Activated naive CD8-positive, alpha-beta T cell treated with anti-CD3 and anti-CD28 coated beads for 36 hours (primary cell): ENCODE data around the gene SMARCA4. TPM values are rescaled to one million over a fixed set of nuclear protein-coding genes. Genes with fewer than 3 reads are reported as not detected.

Experiments used
- DNase-seq: peaks from one replicate; pipeline ENCODE4 v3.0.0; 2021
- H3K27ac Mint-ChIP-seq: one replicate; pipeline ENCODE4 v1.8.0; 2022; ENCODE audit warnings: mild to moderate bottlenecking, moderate library complexity, mixed read lengths
- H3K27me3 Mint-ChIP-seq: one replicate; pipeline ENCODE4 v1.8.0; 2022; ENCODE audit warnings: mild to moderate bottlenecking, mixed read lengths
- H3K36me3 Mint-ChIP-seq: one replicate; pipeline ENCODE4 v1.8.0; 2021; ENCODE audit warnings: mild to moderate bottlenecking, mixed read lengths
- H3K4me1 Mint-ChIP-seq: one replicate; pipeline ENCODE4 v1.8.0; 2021; ENCODE audit warnings: mixed read lengths
- H3K4me3 Mint-ChIP-seq: one replicate; pipeline ENCODE4 v1.8.0; 2022; ENCODE audit warnings: mild to moderate bottlenecking, moderate library complexity, mixed read lengths
- H3K9me3 Mint-ChIP-seq: one replicate; pipeline ENCODE4 v1.8.0; 2022; ENCODE audit warnings: mixed read lengths
- total RNA-seq, 2 experiments: library from RNA; stranded (reverse); gene quantifications; one replicate each; pipeline ENCODE4 v1.2.3, GENCODE V29; 2021

Gene SMARCA4
- total RNA-seq, 2 experiments from 2014 or later = 108 to 109 TPM

DNA sequence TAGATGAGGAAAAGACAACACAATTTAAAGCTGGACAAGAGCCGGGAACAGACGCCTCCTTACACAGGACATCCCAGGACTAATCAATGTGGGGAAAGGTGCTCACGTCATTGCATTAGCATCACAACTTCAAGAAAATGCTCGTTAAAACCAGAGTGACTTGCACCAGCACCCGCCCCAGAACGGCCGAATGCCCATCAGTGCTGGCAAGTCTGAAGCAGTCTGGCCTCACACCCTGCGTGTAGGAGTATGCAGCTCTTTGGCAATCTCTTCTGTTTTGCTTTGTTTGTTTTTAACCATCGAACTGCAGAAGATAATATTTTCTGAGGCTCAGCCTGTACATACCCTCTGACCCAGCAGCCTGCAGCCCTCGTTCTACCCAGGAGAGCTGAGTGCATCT, 83.6 kb downstream of the SMARCA4 start:
- no peak overlapping the region for H3K4me3 Mint-ChIP-seq
- no peak for DNase-seq
- H3K27me3 Mint-ChIP-seq = no peaks in the 10 kb centered on the region
- H3K9me3 Mint-ChIP-seq = no peaks in the 10 kb centered on the region
- H3K27ac Mint-ChIP-seq = no peak overlapping the region
- peaks cover 16% of the 10 kb centered on the region for H3K4me1 Mint-ChIP-seq
- peaks cover 31% of the 10 kb centered on the region for H3K36me3 Mint-ChIP-seq

DNA sequence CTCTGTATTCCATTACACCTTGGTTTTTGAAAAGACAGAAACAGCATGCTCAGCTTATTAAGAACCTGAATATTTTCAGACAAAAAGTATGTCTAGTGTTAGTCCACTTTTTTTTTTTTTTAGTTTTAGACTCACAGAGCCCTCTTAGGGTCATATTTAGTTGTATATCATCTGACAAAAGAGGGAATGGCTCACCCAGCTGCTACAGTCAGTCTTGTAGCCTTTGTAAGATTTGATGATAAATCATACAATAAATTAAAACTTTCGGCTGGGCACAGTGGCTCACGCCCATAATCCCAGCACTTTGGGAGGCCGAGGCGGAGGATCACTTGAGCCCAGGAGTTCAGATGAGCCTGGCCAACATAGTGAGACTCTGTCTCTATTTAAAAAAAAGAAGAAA, 84.7 kb downstream of the SMARCA4 start:
- Mint-ChIP-seq H3K36me3 (peaks cover 29% of the 10 kb centered on the region), H3K27me3 (no peaks in the 10 kb centered on the region), H3K4me3 (no peak overlapping the region), H3K27ac (no peak overlapping the region), H3K4me1 (peaks cover 24% of the 10 kb centered on the region), H3K9me3 (no peaks in the 10 kb centered on the region)
- no peak for DNase-seq

DNA sequence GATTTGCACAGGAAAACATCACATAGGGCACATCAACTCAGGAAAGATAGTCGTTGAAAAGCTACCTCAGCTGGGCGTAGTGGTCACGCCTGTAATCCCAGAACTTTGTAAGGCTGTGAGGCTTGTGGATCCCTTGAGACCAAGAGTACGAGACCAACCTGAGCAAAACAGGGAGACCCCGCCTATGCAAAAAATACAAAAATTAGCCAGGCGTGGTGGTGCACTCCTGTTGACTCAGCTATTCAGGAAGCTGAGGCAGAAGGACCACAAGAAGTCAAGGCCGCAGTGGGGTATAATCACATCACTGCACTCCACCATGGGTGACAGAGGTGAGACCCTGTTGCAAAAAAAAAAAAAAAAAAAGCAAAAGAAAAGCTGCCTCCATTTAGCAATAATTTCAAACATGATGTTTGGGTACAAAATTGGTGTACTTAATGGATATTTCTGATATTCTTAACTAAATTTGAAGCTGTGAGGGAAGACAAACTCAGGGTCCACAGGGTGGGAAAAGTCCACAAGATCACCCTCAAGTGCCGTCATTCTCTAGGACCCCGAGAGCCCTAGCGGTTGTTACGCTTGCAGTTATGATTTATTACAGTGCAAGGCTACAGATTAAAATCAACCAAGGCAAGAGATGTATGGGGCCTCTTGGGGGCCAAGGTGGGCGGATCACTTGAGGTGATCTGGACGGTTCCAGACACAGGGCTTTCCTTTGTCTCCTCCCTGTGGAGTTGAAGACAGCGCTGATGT, 86.0 kb downstream of the SMARCA4 start:
- Mint-ChIP-seq H3K4me1 (peaks cover 25% of the 10 kb centered on the region), H3K27me3 (no peaks in the 10 kb centered on the region), H3K4me3 (no peak overlapping the region), H3K36me3 (peaks cover 26% of the 10 kb centered on the region), H3K27ac (no peak overlapping the region), H3K9me3 (no peaks in the 10 kb centered on the region)
- DNase-seq = no peak

GRCh38 chr19:11047866-11048265, 87.0 kb downstream of the SMARCA4 start:
- Mint-ChIP-seq H3K9me3 (no peaks in the 10 kb centered on the region), H3K4me3 (no peak overlapping the region), H3K36me3 (peaks cover 19% of the 10 kb centered on the region), H3K27ac (no peak overlapping the region), H3K27me3 (no peaks in the 10 kb centered on the region), H3K4me1 (peaks cover 29% of the 10 kb centered on the region)
- no peak for DNase-seq

DNA sequence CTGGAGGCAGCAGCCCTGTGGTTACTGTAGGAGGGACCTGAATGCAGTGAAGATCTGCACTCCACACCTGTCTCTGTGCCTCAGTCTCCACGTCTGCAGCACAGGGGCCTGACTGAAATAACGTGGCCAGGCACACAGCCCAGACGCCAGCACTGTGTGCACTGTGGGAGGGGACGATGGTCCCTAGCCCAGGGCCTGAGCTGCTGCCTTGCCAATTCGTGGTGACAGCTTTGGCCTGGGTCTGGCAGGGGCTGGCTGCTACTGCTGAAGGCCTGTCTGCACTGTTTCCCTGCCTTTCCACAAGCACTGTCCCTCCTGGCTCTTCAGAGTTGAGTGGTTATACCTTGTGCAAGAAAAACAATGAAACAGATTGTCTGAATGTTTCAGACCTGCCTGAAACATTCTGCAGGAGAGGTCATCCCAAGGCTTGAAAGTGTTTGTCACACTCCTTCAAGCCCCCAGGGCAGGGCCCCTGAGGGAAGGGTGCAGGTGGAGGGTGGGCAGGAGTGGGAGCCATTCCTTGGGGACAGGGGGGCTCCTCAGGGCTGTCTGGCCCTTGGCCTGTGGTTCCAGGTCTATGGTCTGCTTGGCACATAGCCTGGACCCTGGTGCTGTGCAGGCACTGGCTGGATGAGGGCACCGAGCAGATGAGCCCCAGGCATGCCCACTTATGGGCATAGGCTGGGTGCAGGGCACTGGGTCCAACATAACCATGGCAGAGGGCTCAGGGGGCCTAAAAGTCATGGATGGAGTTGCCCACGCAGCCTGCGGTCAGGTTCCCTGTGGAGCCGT, 89.7 kb downstream of the SMARCA4 start:
- H3K9me3 Mint-ChIP-seq = no peaks in the 10 kb centered on the region
- H3K4me3 Mint-ChIP-seq = no peak overlapping the region
- peaks cover 14% of the 10 kb centered on the region for H3K36me3 Mint-ChIP-seq
- DNase-seq = no peak
- no peak overlapping the region for H3K27ac Mint-ChIP-seq
- no peaks in the 10 kb centered on the region for H3K27me3 Mint-ChIP-seq
- peaks cover 29% of the 10 kb centered on the region for H3K4me1 Mint-ChIP-seq

GRCh38 chr19:11053817-11054195, 93.0 kb downstream of the SMARCA4 start:
- H3K36me3 Mint-ChIP-seq = peaks cover 3% of the 10 kb centered on the region

GRCh38 chr19:11054200-11054599, 93.4 kb downstream of the SMARCA4 start:
- Mint-ChIP-seq H3K4me3 (no peak overlapping the region), H3K9me3 (no peaks in the 10 kb centered on the region), H3K36me3 (peaks cover 2% of the 10 kb centered on the region), H3K27me3 (no peaks in the 10 kb centered on the region), H3K27ac (no peak overlapping the region), H3K4me1 (peaks cover 15% of the 10 kb centered on the region)
- no peak for DNase-seq

More at GRCh38 chr19:11053817-11054195, 93.0 kb downstream of the SMARCA4 start:
- Mint-ChIP-seq H3K4me1 (peaks cover 19% of the 10 kb centered on the region), H3K27ac (no peak overlapping the region), H3K27me3 (no peaks in the 10 kb centered on the region), H3K9me3 (no peaks in the 10 kb centered on the region), H3K4me3 (no peak overlapping the region)
- no peak for DNase-seq

GRCh38 chr19:11054628-11055027, 93.8 kb downstream of the SMARCA4 start:
- Mint-ChIP-seq H3K27me3 (no peaks in the 10 kb centered on the region), H3K4me3 (no peak overlapping the region), H3K9me3 (no peaks in the 10 kb centered on the region), H3K4me1 (peaks cover 11% of the 10 kb centered on the region), H3K27ac (peak overlapping the region; percentile 64), H3K36me3 (peaks cover 2% of the 10 kb centered on the region)
- DNase-seq = no peak

- H3K27ac Mint-ChIP-seq = no peak overlapping the region
- peaks cover 3% of the 10 kb centered on the region for H3K36me3 Mint-ChIP-seq
- no peaks in the 10 kb centered on the region for H3K4me1 Mint-ChIP-seq
- H3K9me3 Mint-ChIP-seq = no peaks in the 10 kb centered on the region
- H3K27me3 Mint-ChIP-seq = no peaks in the 10 kb centered on the region
- no peak overlapping the region for H3K4me3 Mint-ChIP-seq
- no peak for DNase-seq
Measured at GRCh38 chr19:11058246-11059030, 97.6 kb downstream of the SMARCA4 start.

- no peak overlapping the region for H3K27ac Mint-ChIP-seq
- DNase-seq = no peak
- H3K4me1 Mint-ChIP-seq = no peaks in the 10 kb centered on the region
- no peak overlapping the region for H3K4me3 Mint-ChIP-seq
- H3K27me3 Mint-ChIP-seq = no peaks in the 10 kb centered on the region
- H3K36me3 Mint-ChIP-seq = peaks cover 7% of the 10 kb centered on the region
- no peaks in the 10 kb centered on the region for H3K9me3 Mint-ChIP-seq
Measured at GRCh38 chr19:11059511-11060358, 98.9 kb downstream of the SMARCA4 start.

GRCh38 chr19:11061952-11062351, 101.1 kb downstream of the SMARCA4 start:
- Mint-ChIP-seq H3K4me3 (no peak overlapping the region), H3K36me3 (peaks cover 13% of the 10 kb centered on the region), H3K4me1 (no peaks in the 10 kb centered on the region), H3K27ac (no peak overlapping the region), H3K9me3 (no peaks in the 10 kb centered on the region), H3K27me3 (no peaks in the 10 kb centered on the region)
- DNase-seq = no peak

- Mint-ChIP-seq H3K27me3 (no peaks in the 10 kb centered on the region), H3K27ac (no peak overlapping the region), H3K4me1 (no peaks in the 10 kb centered on the region), H3K9me3 (peaks cover 4% of the 10 kb centered on the region), H3K4me3 (no peak overlapping the region), H3K36me3 (peaks cover 19% of the 10 kb centered on the region)
- no peak for DNase-seq
Measured at GRCh38 chr19:11063434-11063833, 102.6 kb downstream of the SMARCA4 start.

DNA sequence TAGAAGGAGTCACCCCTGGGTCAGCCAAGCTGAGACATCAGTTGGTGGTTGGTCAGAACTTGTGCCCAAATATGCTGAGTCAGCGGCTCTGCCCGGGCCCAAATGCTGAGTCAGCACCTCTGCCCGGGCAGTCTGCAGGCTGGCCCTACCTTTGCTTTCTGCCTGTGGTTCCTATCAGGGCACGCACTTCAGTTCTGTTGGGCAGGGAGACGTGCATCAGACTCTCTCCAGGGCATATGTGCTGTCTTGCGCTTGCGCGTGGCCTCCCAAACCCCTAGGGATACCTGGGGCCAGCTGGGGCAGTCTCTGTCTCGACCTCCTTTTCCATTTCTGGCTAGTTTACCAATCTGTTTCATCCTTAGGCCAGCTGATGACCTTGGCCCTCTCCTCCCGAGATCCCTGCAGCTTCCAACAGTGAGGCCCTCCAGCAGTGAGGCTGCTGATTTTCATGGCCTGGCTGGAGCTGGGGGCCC, 104.0 kb downstream of the SMARCA4 start:
- no peak overlapping the region for H3K27ac Mint-ChIP-seq
- H3K4me1 Mint-ChIP-seq = no peaks in the 10 kb centered on the region
- H3K36me3 Mint-ChIP-seq = peaks cover 22% of the 10 kb centered on the region
- no peak for DNase-seq
- H3K27me3 Mint-ChIP-seq = no peaks in the 10 kb centered on the region
- H3K4me3 Mint-ChIP-seq = no peak overlapping the region
- H3K9me3 Mint-ChIP-seq = peaks cover 4% of the 10 kb centered on the region

- no peak overlapping the region for H3K4me3 Mint-ChIP-seq
- no peak for DNase-seq
- H3K27ac Mint-ChIP-seq = no peak overlapping the region
- H3K36me3 Mint-ChIP-seq = peaks cover 20% of the 10 kb centered on the region
- H3K27me3 Mint-ChIP-seq = no peaks in the 10 kb centered on the region
- no peaks in the 10 kb centered on the region for H3K4me1 Mint-ChIP-seq
- peaks cover 4% of the 10 kb centered on the region for H3K9me3 Mint-ChIP-seq
Measured at GRCh38 chr19:11066326-11066725, 105.5 kb downstream of the SMARCA4 start.
